Activated CD8-positive, alpha-beta memory T cell treated with anti-CD3 and anti-CD28 coated beads, Interleukin-2, amount 50 U/mL, for 24 hours (primary cell): ENCODE measurements around the gene KIF3B.
"Not testable (repeated sequence)": the region's sequence is repeated elsewhere in the genome, so short reads cannot be mapped to it uniquely, and the experiment has no call there.

Experiments
- DNase-seq: peaks from one replicate; pipeline ENCODE4 v3.0.0-alpha.2; 2020; ENCODE audit errors: extremely low read depth

The KIF3B gene

DNA sequence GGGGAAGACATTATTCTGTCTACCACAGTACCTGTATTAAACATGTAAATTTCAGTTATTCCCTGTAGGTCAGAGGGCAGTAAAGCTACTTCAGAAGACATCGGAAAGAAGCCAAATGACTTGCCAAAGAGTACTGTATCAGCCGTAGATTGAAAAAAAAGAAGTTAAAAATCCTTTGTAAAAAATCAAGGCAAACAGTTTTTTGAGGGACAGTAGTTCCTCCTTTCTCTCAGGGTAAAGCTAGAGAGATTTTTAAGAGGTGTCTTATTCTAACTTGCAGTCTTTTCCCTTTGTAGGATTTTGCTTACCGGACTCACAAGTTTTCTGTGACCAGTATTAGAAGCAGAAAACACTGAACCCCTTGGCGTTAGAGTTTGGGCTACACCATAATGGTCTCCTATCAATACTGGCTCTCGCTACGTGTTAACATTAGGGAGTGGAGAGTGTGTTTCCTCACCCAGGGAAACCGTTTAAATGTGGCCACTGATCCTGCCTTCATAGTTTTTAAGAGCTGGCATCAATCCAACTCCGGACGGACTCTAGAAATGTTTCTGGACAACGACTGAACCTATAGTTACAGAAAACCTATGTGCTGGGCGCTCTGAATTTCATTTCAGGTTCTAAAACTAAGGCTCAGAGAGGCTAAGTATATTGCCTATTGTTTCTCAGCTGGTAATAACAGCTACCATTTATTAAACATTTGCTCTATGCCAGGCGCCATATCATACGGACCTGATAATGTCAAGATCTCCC is 79.3 kb downstream of the KIF3B start:
- DNase-seq: no peak

DNA sequence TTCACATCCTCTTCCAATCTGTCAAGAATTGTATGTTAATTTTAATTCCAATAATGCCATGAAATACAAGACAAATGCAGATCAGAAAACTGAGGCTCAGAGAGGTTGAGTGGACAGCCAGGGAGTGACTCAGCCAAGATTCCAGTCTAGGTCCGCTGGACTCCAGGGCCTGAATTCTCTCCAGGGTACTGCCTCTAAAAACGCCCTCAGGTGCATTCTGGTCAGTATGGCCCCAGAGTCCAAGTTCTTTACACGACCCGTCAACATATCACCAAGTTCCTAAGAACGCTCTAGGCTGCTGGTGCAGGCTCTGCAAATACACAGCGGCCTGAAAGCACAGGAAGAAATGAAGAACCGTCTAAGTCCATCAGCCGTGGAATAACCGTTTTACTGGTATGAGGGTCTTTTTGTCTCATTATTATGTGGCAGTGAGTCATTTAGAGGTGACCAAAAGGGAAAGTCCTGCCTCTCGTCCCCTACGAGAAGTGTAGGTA is 80.0 kb downstream of the KIF3B start:
- DNase-seq: no peak

DNA sequence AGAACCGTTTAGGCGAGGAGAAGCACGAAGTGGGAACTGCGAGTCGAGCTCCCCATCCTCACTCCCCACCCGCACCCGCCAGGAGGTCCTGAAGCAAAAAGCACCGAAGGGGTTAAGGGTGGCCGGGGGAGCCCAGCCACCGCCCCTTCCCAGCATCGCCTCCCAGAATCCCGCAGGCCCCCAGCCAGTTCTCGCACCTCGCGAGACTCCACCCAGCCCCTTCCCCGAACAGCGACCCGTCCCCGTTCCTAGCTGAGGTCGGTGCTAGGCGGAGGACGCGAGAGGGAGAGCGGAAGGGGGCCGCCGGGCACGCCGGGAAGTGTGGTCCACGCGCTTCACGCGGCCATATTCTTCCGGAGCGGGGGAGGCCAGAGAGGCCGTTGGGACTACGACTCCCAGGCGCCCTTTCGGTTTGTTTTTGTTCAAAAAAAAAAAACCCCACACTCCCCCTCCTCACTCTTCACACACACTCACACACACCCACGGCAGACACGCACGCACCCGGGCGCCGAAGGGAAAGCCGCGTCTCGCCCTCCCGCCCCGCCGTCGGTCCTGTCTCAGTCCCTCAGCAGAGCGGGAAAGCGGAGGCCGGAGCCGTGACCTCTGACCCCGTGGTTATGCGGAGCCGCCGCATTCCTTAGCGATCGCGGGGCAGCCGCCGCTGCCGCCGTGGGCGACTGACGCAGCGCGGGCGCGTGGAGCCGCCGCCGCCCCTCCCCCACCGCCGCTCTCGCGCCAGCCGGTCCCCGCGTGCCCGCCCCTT is 80.6 kb downstream of the KIF3B start, which contains the start of gene ASXL1:
Gene ASXL1, plus strand, starts transcription at position 463 of the 763 bp plus-strand sequence. CDS start 445 bp downstream, outside the sequence.
- peak; percentile 85 for DNase-seq

GRCh38 chr20:32358632-32358882 is 81.1 kb downstream of the KIF3B start:
- DNase-seq: no peak

- peak; percentile 41 for DNase-seq
Measured at GRCh38 chr20:32358883-32359632, 81.6 kb downstream of the KIF3B start.

- no peak for DNase-seq
Measured at GRCh38 chr20:32359633-32360332, 82.3 kb downstream of the KIF3B start.

DNA sequence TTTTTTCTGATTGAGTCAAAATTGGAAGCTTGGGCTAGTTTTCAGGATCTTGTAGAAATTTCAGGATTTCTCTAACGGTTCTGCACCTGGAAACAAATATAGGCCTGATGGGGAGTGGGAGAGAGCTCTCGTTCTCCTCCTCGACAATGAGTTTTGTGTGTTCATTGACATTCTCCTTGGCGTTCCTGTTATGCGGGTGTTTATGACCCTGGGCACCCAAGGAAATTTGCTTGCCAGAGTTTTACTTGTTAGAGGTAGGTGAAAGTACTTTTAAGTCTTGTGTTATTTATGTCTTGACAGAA is 82.8 kb downstream of the KIF3B start:
- DNase-seq: no peak

GRCh38 chr20:32362901-32363364 is 85.5 kb downstream of the KIF3B start:
- DNase-seq: no peak

GRCh38 chr20:32363492-32363891 is 86.0 kb downstream of the KIF3B start:
- DNase-seq: no peak

DNA sequence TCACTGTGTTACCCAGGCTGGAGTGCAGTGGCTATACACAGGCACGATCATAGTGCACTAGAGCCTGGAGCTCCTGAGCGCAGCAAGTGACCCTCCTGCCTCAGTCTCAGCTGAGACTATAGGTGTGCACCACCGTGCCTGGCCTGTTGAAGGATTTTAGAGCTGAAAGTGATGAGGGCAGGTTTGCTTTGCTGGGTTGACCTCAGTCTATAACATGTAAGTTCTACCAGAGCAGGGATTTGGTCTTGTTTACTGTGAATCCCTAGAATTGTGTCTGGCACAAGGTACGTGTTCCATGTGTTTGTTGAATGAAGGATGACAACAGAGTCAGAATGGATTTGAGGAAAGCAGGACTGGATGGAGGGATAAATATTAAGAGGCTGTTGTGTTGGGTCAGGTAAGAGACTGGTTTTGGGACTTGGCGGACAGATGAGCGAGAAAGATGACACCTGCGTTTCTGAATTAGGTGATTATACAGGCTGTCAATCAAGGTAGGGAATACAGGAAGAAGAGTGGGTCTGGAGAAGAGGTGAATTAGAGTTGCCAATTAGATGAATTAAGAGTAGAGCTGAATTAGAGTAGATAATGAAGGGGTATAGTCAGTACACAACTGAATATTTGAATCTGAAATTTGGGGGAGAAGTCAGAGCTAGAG is 87.2 kb downstream of the KIF3B start:
- DNase-seq: no peak

DNA sequence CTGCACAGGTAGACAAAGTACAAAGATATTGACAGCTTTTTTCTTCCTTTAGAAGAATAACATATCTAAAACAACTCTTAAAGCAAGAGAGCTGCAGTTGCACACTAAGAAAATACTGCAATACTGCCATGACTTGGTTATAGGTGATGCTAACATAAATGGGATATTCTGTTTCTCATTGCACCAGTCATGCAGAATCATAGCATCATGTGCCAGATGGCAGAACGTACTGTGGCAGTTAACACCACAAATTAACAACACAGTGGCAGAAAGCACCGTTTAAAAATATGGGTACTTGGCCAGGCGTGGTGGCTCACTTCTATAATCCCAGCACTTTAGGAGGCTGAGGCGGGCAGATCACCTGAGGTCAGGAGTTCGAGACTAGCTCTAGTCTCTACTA is 88.1 kb downstream of the KIF3B start:
- no peak for DNase-seq

DNA sequence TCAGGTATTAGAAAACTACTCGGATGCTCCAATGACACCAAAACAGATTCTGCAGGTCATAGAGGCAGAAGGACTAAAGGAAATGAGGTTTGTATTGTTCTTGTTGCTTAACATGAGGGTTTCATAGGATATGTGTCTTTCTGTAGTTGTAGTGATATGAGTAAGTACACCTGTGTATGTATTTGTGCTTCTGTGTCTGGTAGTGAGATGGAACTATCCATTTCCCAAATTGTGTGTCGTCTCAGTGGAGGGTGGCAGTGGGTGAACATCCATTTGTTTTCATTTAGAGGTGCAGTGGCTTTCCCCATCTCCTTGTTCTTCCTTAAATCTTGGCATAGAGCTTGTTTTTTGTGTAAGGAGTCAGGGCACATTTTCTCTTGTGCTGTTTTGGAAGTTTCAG is 88.9 kb downstream of the KIF3B start:
- no peak for DNase-seq

DNA sequence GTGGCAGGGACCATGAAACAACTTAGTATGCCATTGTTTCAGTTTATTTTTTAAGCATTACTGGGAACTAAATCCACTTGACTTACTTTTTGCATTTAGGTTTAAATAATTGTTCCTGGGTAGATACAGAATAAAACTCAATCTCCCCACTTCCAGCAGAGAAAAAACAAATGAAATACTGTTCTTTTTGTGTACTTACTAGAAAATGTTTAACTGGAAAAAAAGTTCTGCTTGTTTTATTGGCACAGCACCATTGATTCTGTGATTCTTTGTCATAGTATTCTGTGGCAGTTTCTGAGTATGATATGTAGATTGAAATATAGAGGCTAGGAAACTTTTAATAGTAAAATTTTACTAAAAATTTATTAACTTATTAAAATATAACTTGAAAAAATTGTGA is 90.9 kb downstream of the KIF3B start:
- no peak for DNase-seq

DNA sequence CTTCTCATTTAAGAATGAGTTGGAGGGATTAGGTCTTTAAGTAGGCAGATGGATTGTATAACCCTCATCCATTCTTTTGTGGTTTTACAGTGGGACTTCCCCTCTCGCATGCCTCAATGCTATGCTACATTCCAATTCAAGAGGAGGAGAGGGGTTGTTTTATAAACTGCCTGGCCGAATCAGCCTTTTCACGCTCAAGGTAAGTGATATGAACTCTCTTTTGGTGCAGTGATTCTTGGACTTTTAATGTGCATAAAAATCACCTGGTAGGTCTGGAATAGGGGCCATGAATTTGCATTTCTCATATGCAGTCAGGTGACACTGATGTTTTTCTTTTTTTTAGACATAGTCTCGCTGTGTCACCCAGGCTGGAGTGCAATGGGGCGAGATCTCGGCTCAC is 91.5 kb downstream of the KIF3B start:
- DNase-seq: no peak

- no peak for DNase-seq
Measured at GRCh38 chr20:32370897-32371296, 93.4 kb downstream of the KIF3B start.

- DNase-seq: no peak
Measured at GRCh38 chr20:32378461-32378860, 101.0 kb downstream of the KIF3B start.

DNA sequence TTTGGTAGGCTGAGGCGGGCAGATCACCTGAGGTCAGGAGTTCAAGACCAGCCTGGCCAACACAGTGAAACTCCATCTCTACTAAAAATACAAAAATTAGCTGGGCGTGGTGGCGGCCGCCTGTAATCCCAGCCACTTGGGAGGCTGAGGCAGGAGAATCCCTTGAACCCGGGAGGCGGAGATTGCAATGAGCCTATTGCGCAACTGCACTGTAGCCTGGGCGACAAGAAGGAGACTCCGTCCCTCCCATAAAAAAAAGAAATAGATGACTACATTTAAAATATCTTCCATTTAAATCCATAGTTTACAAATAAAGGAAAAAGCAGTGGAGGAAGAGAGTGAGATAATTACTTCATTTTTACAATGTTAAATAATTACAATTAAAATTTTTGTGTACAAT is 102.6 kb downstream of the KIF3B start:
- DNase-seq: not testable (repeated sequence)

DNA sequence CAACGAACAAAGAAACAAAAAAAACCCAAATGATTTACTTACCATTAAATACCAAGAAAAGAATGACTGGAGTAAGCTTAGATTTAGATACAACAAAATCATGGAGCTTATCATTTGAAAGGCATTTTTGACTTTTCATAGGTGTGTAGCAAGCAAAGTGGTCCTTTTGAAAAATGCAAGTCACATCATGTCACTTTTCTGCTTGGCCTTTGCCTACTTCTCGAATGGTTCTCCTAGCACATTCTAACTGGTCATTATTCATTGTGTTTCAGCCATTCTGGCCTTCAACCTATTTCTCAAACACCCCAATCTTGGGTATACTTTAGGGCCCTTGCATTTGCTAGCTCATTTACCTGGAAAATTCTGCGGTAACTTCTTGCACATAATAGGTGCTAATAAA is 103.3 kb downstream of the KIF3B start:
- DNase-seq: no peak

GRCh38 chr20:32382102-32382950 is 104.9 kb downstream of the KIF3B start:
- DNase-seq: no peak

- not testable (repeated sequence) for DNase-seq
Measured at GRCh38 chr20:32383441-32383840, 106.0 kb downstream of the KIF3B start.
